Measurements from ENCODE around the gene IL11. TPM values are rescaled to one million over a fixed set of nuclear protein-coding genes. Genes with fewer than 3 reads are reported as not detected.

Gene IL11
- total RNA-seq, 1 donor from 2014 or later, result 0.21 TPM

DNA sequence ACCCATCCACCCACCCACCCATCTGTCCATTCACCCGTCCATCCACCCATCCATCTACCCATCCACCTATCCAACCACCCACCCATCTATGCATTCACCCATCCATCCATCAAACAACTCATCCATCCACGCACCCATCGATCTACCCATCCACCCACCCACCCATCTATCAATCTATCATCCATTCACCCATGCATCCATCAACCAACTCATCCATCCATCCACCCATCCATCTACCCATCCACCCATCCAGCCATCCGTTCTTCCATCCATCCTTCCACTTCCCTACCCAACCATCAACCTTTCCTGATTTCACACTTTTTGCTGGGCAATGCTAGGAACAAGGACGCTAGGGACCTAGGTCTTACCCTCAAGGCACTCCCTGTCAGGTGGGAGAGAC is 11.8 kb upstream of the IL11 start:
- H3K4me3 Mint-ChIP-seq (ENCODE audit: unreplicated experiment), result peak overlapping the region; percentile 13

GRCh38 chr19:55379174-55379573 is 8.9 kb upstream of the IL11 start:
- no peak for TF ChIP-seq CTCF (IDR thresholded peaks at IDR 0.05; ENCODE audit: unreplicated experiment)
- DNase-seq (ENCODE audit: low spot score), result no peak
- Mint-ChIP-seq H3K9me3 (ENCODE audit: unreplicated experiment) (no peaks in the 10 kb centered on the region), H3K27me3 (ENCODE audit: unreplicated experiment) (peaks cover 27% of the 10 kb centered on the region), H3K27ac (ENCODE audit: unreplicated experiment) (no peak overlapping the region), H3K36me3 (ENCODE audit: low read depth, unreplicated experiment) (no peaks in the 10 kb centered on the region), H3K4me3 (ENCODE audit: unreplicated experiment) (no peak overlapping the region), H3K4me1 (ENCODE audit: unreplicated experiment) (no peaks in the 10 kb centered on the region)

More for the DNA sequence above, 11.8 kb upstream of the IL11 start:
- TF ChIP-seq CTCF (IDR thresholded peaks at IDR 0.05; ENCODE audit: unreplicated experiment), result no peak
- no peaks in the 10 kb centered on the region for H3K9me3 Mint-ChIP-seq (ENCODE audit: unreplicated experiment)
- DNase-seq (ENCODE audit: low spot score), result no peak
- no peak overlapping the region for H3K27ac Mint-ChIP-seq (ENCODE audit: unreplicated experiment)
- peaks cover 33% of the 10 kb centered on the region for H3K27me3 Mint-ChIP-seq (ENCODE audit: unreplicated experiment)
- H3K36me3 Mint-ChIP-seq (ENCODE audit: low read depth, unreplicated experiment), result peaks cover 7% of the 10 kb centered on the region
- H3K4me1 Mint-ChIP-seq (ENCODE audit: unreplicated experiment), result peaks cover 19% of the 10 kb centered on the region

- H3K9me3 Mint-ChIP-seq (ENCODE audit: unreplicated experiment), result no peaks in the 10 kb centered on the region
- H3K4me3 Mint-ChIP-seq (ENCODE audit: unreplicated experiment), result no peak overlapping the region
- DNase-seq (ENCODE audit: low spot score), result no peak
- no peaks in the 10 kb centered on the region for H3K36me3 Mint-ChIP-seq (ENCODE audit: low read depth, unreplicated experiment)
- TF ChIP-seq CTCF (IDR thresholded peaks at IDR 0.05; ENCODE audit: unreplicated experiment), result no peak
- H3K27me3 Mint-ChIP-seq (ENCODE audit: unreplicated experiment), result peaks cover 22% of the 10 kb centered on the region
- no peak overlapping the region for H3K27ac Mint-ChIP-seq (ENCODE audit: unreplicated experiment)
- H3K4me1 Mint-ChIP-seq (ENCODE audit: unreplicated experiment), result peaks cover 3% of the 10 kb centered on the region
Measured at GRCh38 chr19:55377356-55378131, 7.3 kb upstream of the IL11 start.

GRCh38 chr19:55376241-55376933 is 6.1 kb upstream of the IL11 start, which contains the start of gene TMEM190:
Gene TMEM190, plus strand, starts transcription at chr19:55376826. Its CDS starts 28 bp downstream, at chr19:55376854.
- no peaks in the 10 kb centered on the region for H3K9me3 Mint-ChIP-seq (ENCODE audit: unreplicated experiment)
- TF ChIP-seq CTCF (IDR thresholded peaks at IDR 0.05; ENCODE audit: unreplicated experiment), result no peak
- H3K4me3 Mint-ChIP-seq (ENCODE audit: unreplicated experiment), result no peak within 1 kb of the TSS
- H3K27ac Mint-ChIP-seq (ENCODE audit: unreplicated experiment), result no peak within 1 kb of the TSS
- peaks cover 3% of the 10 kb centered on the region for H3K4me1 Mint-ChIP-seq (ENCODE audit: unreplicated experiment)
- no peaks in the 10 kb centered on the region for H3K36me3 Mint-ChIP-seq (ENCODE audit: low read depth, unreplicated experiment)
- peaks cover 16% of the 10 kb centered on the region for H3K27me3 Mint-ChIP-seq (ENCODE audit: unreplicated experiment)
- DNase-seq (ENCODE audit: low spot score), result no peak
